ENCODE data around the gene PLCB1.

Gene PLCB1

DNA sequence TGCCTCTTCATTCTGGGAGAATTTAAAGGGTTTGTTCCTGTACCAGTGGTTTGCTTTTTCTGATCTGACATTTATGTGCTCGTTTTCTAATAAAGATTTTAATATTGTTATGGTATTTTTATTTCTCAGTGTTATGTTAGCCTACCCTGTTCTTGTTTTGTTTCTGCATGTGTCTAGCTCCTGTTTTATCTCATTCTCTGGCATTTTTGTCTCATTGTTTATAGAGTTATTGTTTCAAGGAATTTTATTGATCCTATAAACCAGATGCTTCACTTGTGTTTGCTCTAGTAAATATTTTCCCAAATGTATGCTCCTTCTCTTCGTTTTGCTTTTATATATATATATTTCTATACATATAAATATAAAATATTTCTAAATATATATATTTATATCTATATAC, 152.8 kb downstream of the PLCB1 start:
- Histone ChIP-seq H3K9me3 (ENCODE audit: low read length) (no peaks in the 10 kb centered on the region), H3K4me1 (ENCODE audit: insufficient read depth, low read length, severe bottlenecking) (no peaks in the 10 kb centered on the region), H3K27ac (ENCODE audit: low read depth, low read length, poor library complexity, severe bottlenecking) (no peak overlapping the region), H3K36me3 (ENCODE audit: insufficient read depth, low read length) (no peaks in the 10 kb centered on the region), H3K4me2 (ENCODE audit: low read length) (no peak overlapping the region), H2AFZ (ENCODE audit: low read length) (no peak overlapping the region), H3K79me2 (ENCODE audit: insufficient read depth, low read length) (no peaks in the 10 kb centered on the region), H3K27me3 (ENCODE audit: insufficient read depth, low read length) (no peaks in the 10 kb centered on the region), H3F3A (ENCODE audit: insufficient read depth, low read length) (no peaks in the 10 kb centered on the region), H3K9ac (ENCODE audit: low read length) (no peak overlapping the region), H3K9me2 (ENCODE audit: low read depth, low read length) (no peaks in the 10 kb centered on the region), H4K20me1 (ENCODE audit: insufficient read depth, low read length) (no peaks in the 10 kb centered on the region), H3K4me3 (ENCODE audit: low read depth, low read length, poor library complexity, severe bottlenecking) (no peak overlapping the region)
- TF ChIP-seq, protein P1, sequence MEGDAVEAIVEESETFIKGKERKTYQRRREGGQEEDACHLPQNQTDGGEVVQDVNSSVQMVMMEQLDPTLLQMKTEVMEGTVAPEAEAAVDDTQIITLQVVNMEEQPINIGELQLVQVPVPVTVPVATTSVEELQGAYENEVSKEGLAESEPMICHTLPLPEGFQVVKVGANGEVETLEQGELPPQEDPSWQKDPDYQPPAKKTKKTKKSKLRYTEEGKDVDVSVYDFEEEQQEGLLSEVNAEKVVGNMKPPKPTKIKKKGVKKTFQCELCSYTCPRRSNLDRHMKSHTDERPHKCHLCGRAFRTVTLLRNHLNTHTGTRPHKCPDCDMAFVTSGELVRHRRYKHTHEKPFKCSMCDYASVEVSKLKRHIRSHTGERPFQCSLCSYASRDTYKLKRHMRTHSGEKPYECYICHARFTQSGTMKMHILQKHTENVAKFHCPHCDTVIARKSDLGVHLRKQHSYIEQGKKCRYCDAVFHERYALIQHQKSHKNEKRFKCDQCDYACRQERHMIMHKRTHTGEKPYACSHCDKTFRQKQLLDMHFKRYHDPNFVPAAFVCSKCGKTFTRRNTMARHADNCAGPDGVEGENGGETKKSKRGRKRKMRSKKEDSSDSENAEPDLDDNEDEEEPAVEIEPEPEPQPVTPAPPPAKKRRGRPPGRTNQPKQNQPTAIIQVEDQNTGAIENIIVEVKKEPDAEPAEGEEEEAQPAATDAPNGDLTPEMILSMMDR (IDR thresholded peaks at IDR 0.05; ENCODE audit: low read length) = no peak
- TF ChIP-seq EZH2 (IDR thresholded peaks at IDR 0.05; ENCODE audit: borderline replicate concordance, low read length) = no peak

DNA sequence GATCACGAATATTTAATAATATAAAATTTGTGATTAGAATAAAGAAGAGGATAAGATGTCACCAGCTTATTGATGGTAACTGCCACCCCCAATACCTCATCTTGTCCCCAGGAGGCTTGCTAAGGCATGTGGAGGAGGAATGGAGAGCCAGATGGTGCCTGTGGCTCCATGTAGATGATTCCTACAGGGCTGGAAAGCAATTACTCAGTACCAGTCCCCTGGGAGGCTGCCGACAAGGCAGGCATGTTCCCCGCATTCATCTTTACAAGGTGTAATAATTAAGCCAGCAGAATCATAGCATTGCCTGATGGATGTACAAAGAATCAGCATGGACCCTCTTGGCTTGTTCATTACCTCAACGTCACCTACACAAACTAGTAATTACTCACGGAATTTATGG, 155.3 kb downstream of the PLCB1 start:
- H3K4me1 ChIP-seq (ENCODE audit: insufficient read depth, low read length, severe bottlenecking) = no peaks in the 10 kb centered on the region
- no peaks in the 10 kb centered on the region for H3F3A ChIP-seq (ENCODE audit: insufficient read depth, low read length)
- H3K9me3 ChIP-seq (ENCODE audit: low read length) = no peaks in the 10 kb centered on the region
- H3K9ac ChIP-seq (ENCODE audit: low read length) = no peak overlapping the region
- no peaks in the 10 kb centered on the region for H4K20me1 ChIP-seq (ENCODE audit: insufficient read depth, low read length)
- no peak for TF ChIP-seq EZH2 (IDR thresholded peaks at IDR 0.05; ENCODE audit: borderline replicate concordance, low read length)
- TF ChIP-seq, protein P1 (IDR thresholded peaks at IDR 0.05; ENCODE audit: low read length) = no peak
- H3K36me3 ChIP-seq (ENCODE audit: insufficient read depth, low read length) = no peaks in the 10 kb centered on the region
- H3K4me3 ChIP-seq (ENCODE audit: low read depth, low read length, poor library complexity, severe bottlenecking) = no peak overlapping the region
- H3K9me2 ChIP-seq (ENCODE audit: low read depth, low read length) = no peaks in the 10 kb centered on the region
- peak overlapping the region; percentile 57; the same call in 1 of the 2 replicates for H2AFZ ChIP-seq (ENCODE audit: low read length)
- no peaks in the 10 kb centered on the region for H3K27me3 ChIP-seq (ENCODE audit: insufficient read depth, low read length)
- no peak overlapping the region for H3K4me2 ChIP-seq (ENCODE audit: low read length)
- no peaks in the 10 kb centered on the region for H3K79me2 ChIP-seq (ENCODE audit: insufficient read depth, low read length)
- no peak overlapping the region for H3K27ac ChIP-seq (ENCODE audit: low read depth, low read length, poor library complexity, severe bottlenecking)

DNA sequence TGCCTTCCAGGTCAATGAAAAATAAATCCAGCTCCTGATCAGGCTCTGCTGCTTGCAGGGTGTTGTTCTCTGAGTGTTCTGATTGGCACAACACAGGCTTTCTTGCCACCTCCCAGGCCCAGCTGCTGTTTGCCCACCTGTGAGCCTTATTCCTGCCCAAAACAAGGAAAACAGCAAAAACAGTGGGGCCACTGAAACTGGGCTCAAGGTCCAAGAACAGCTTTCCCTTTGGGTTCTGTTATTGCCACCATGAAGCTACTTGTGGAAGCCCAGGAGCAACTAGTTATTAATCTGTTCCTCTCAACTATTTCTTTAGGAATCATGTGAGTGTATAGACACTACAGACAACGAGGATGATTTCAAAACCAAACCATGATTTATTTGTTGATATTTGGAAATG, 159.1 kb downstream of the PLCB1 start:
- Histone ChIP-seq H3K36me3 (ENCODE audit: insufficient read depth, low read length) (no peaks in the 10 kb centered on the region), H2AFZ (ENCODE audit: low read length) (no peak overlapping the region), H4K20me1 (ENCODE audit: insufficient read depth, low read length) (no peaks in the 10 kb centered on the region), H3K9ac (ENCODE audit: low read length) (no peak overlapping the region), H3K9me3 (ENCODE audit: low read length) (no peaks in the 10 kb centered on the region), H3K27me3 (ENCODE audit: insufficient read depth, low read length) (no peaks in the 10 kb centered on the region), H3K27ac (ENCODE audit: low read depth, low read length, poor library complexity, severe bottlenecking) (no peak overlapping the region), H3K4me2 (ENCODE audit: low read length) (no peak overlapping the region), H3K4me1 (ENCODE audit: insufficient read depth, low read length, severe bottlenecking) (no peaks in the 10 kb centered on the region), H3F3A (ENCODE audit: insufficient read depth, low read length) (no peaks in the 10 kb centered on the region), H3K79me2 (ENCODE audit: insufficient read depth, low read length) (no peaks in the 10 kb centered on the region), H3K9me2 (ENCODE audit: low read depth, low read length) (no peaks in the 10 kb centered on the region), H3K4me3 (ENCODE audit: low read depth, low read length, poor library complexity, severe bottlenecking) (no peak overlapping the region)
- TF ChIP-seq EZH2 (IDR thresholded peaks at IDR 0.05; ENCODE audit: borderline replicate concordance, low read length) = no peak
- TF ChIP-seq, protein P1 (IDR thresholded peaks at IDR 0.05; ENCODE audit: low read length) = no peak
